IMR-90 (cell line): Measurements from ENCODE around the gene DHRSX.

Experiments
- BHLHE40 ChIP-seq: fragments of 150-350 bp; IDR thresholded peaks from 2 replicates; pipeline ENCODE4 v1.6.1; 2016; ENCODE audit warnings: mild to moderate bottlenecking, low read depth, low read length
- CEBPB ChIP-seq: IDR thresholded peaks from 2 replicates; pipeline ENCODE4 v1.6.1; 2012; ENCODE audit warnings: low read depth, low read length, improper control_type of control experiment
- FOS ChIP-seq: fragments of 150-350 bp; IDR thresholded peaks from 2 replicates; pipeline ENCODE4 v1.6.1; 2016; ENCODE audit warnings: low read depth, low read length
- MAZ ChIP-seq: IDR thresholded peaks from 2 replicates; pipeline ENCODE4 v1.6.1; 2012; ENCODE audit warnings: low read depth, mild to moderate bottlenecking, low read length, improper control_type of control experiment, moderate library complexity, borderline replicate concordance
- POLR2A ChIP-seq: IDR thresholded peaks from 2 replicates; pipeline ENCODE4 v1.6.1; 2012; ENCODE audit warnings: mild to moderate bottlenecking, low read depth, low read length
- RAD21 ChIP-seq: IDR thresholded peaks from 2 replicates; pipeline ENCODE4 v1.6.1; 2012; ENCODE audit warnings: low read length, improper control_type of control experiment
- RFX5 ChIP-seq: IDR thresholded peaks from 2 replicates; pipeline ENCODE4 v1.8.0; 2012; ENCODE audit warnings: low read depth, mild to moderate bottlenecking, low read length, moderate library complexity
- SMC3 ChIP-seq: fragments of 150-350 bp; IDR thresholded peaks from 2 replicates; pipeline ENCODE4 v1.6.1; 2016; ENCODE audit warnings: low read depth, mild to moderate bottlenecking, antibody characterized with exemption, low read length, moderate library complexity
- TF ChIP-seq, protein P1 (sequence below): conservative IDR thresholded peaks from 2 replicates; pipeline ENCODE4 v1.5.1; 2012; ENCODE audit warnings: mild to moderate bottlenecking, low read depth, low read length, improper control_type of control experiment

DNA sequence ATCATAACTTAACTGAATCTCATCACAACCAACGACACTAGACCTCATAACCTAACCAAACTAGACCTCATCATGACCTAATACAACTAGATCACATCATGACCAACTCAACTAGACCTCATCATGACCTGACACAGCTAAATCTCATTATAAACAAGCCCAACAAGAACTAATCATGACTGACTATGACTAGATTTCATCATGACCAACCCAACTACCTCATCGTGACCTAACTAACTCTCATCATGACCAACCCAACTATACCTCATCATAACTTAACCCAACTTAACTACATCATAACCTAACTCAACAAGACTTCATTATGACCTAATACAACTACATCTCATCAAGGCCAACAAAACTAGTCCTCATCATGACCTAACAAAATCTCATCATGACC lies 86.8 kb downstream of the DHRSX start:
- TF ChIP-seq MAZ: no peak
- no peak for TF ChIP-seq SMC3
- TF ChIP-seq, protein P1, sequence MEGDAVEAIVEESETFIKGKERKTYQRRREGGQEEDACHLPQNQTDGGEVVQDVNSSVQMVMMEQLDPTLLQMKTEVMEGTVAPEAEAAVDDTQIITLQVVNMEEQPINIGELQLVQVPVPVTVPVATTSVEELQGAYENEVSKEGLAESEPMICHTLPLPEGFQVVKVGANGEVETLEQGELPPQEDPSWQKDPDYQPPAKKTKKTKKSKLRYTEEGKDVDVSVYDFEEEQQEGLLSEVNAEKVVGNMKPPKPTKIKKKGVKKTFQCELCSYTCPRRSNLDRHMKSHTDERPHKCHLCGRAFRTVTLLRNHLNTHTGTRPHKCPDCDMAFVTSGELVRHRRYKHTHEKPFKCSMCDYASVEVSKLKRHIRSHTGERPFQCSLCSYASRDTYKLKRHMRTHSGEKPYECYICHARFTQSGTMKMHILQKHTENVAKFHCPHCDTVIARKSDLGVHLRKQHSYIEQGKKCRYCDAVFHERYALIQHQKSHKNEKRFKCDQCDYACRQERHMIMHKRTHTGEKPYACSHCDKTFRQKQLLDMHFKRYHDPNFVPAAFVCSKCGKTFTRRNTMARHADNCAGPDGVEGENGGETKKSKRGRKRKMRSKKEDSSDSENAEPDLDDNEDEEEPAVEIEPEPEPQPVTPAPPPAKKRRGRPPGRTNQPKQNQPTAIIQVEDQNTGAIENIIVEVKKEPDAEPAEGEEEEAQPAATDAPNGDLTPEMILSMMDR: no peak
- TF ChIP-seq POLR2A: no peak
- TF ChIP-seq CEBPB: no peak
- TF ChIP-seq BHLHE40: no peak
- TF ChIP-seq RAD21: no peak
- no peak for TF ChIP-seq RFX5
- TF ChIP-seq FOS: no peak
